HCT116 (cell line): ENCODE measurements around the gene CEP112. TPM values are rescaled to one million over a fixed set of nuclear protein-coding genes. Genes with fewer than 3 reads are reported as not detected.

Experiments used
- ATAC-seq: fragments of 200-7000 bp; cut with Tn5 transposase; 2 replicates; pipeline ENCODE4 v1.9.1; 2020; ENCODE audit warnings: mild to moderate bottlenecking, moderate library complexity
- BruUV-seq: library from RNA; stranded (reverse); fragments of 400-500 nt; replicated peaks from 2 replicates; lab custom pipeline; 2021; lab: Mats Ljungman, UMichigan
- CTCF ChIA-PET: fragments of 300-600 bp; sonication (Branson Sonifier 250); formaldehyde crosslinking; loops from one replicate; lab custom pipeline; 2021; ENCODE audit warnings: antibody characterized with exemption; lab: Charles Lee
- POLR2A ChIA-PET: fragments of 300-600, 350-600 bp; sonication (Branson Sonifier 250); formaldehyde crosslinking; loops from one replicate; lab custom pipeline; 2021; ENCODE audit warnings: antibody characterized with exemption; lab: Charles Lee
- RAD21 ChIA-PET, 2 experiments: fragments of 300-600 bp; sonication (Branson Sonifier 250); formaldehyde crosslinking; loops; one replicate each; lab custom pipeline; 2023; ENCODE audit warnings: low total read pairs in 2 of 2; ENCODE audit not compliant: uncharacterized antibody in 2 of 2, unreplicated experiment in 2 of 2, low non-redundant PET in 1 of 2; lab: Charles Lee
- DNase-seq: peaks from one replicate; pipeline ENCODE4 v3.0.0-alpha.2; 2010; ENCODE audit warnings: low read depth, low spot score
- H2AFZ ChIP-seq: fragments of 200-600 bp; shearing (Covaris generic), sonication (generic); 2 replicates; pipeline ENCODE4 v1.6.1; 2017; ENCODE audit warnings: low read depth, mixed run types, mixed read lengths, antibody characterized with exemption, low read length; ENCODE audit not compliant: poor library complexity, severe bottlenecking
- H3K27ac ChIP-seq: 2 replicates; pipeline ENCODE4 v1.5.1; 2012; ENCODE audit warnings: low read depth, low read length
- H3K27me3 ChIP-seq: fragments of 200-600 bp; sonication (generic); 2 replicates; pipeline ENCODE4 v1.6.1; 2016; ENCODE audit warnings: mixed run types, low read length, mixed read lengths; ENCODE audit not compliant: insufficient read depth
- H3K36me3 ChIP-seq, 2 experiments: fragments of 200-500 bp in 1 of 2; fragments of 200-600 bp in 1 of 2; sonication (Bioruptor generic) in 1 of 2; sonication (generic) in 1 of 2; 2 replicates each; pipeline versions ENCODE4 v1.5.1 to v1.6.1; 2014 to 2016; ENCODE audit warnings: low read length in 2 of 2, inconsistent platforms in 1 of 2, mixed read lengths in 1 of 2, mixed run types in 1 of 2; ENCODE audit not compliant: insufficient read depth in 2 of 2, control insufficient read depth in 1 of 2
- H3K4me1 ChIP-seq, 2 experiments: fragments of 200-600 bp in 1 of 2; sonication (generic) in 1 of 2; 2 replicates each; pipeline versions ENCODE4 v1.5.1 to v1.6.1; 2012 to 2017; ENCODE audit warnings: low read length in 2 of 2, inconsistent platforms in 1 of 2, mild to moderate bottlenecking in 1 of 2, mixed read lengths in 1 of 2, mixed run types in 1 of 2, moderate library complexity in 1 of 2; ENCODE audit not compliant: insufficient read depth in 2 of 2, control insufficient read depth in 1 of 2
- H3K4me2 ChIP-seq: fragments of 200-600 bp; sonication (generic); 2 replicates; pipeline ENCODE4 v1.6.1; 2017; ENCODE audit warnings: mixed run types, low read length, mixed read lengths
- H3K4me3 ChIP-seq, 2 experiments: fragments of 200-600 bp in 1 of 2; sonication (generic) in 1 of 2; replicated peaks in 1 of 2; 2 replicates each; pipeline ENCODE4 v1.5.1; 2011 to 2016; ENCODE audit warnings: low read length in 2 of 2, control low read depth in 1 of 2, low read depth in 1 of 2, mild to moderate bottlenecking in 1 of 2, mixed read lengths in 1 of 2, mixed run types in 1 of 2
- H3K79me2 ChIP-seq: fragments of 200-600 bp; sonication (generic); 2 replicates; pipeline ENCODE4 v1.6.1; 2017; ENCODE audit warnings: mild to moderate bottlenecking, mixed run types, low read length, moderate library complexity, mixed read lengths; ENCODE audit not compliant: insufficient read depth
- H3K9ac ChIP-seq: fragments of 200-600 bp; sonication (generic); 2 replicates; pipeline ENCODE4 v1.6.1; 2016; ENCODE audit warnings: low read length, mixed read lengths
- H3K9me2 ChIP-seq: fragments of 200-600 bp; sonication (generic), shearing (Covaris generic); 2 replicates; pipeline ENCODE4 v1.6.1; 2017; ENCODE audit warnings: mixed run types, mild to moderate bottlenecking, moderate library complexity; ENCODE audit not compliant: insufficient read depth
- H3K9me3 ChIP-seq, 2 experiments: fragments of 200-500 bp in 1 of 2; fragments of 200-600 bp in 1 of 2; sonication (Bioruptor generic) in 1 of 2; sonication (generic) in 1 of 2; 2 replicates each; pipeline ENCODE4 v1.6.1; 2014 to 2017; ENCODE audit warnings: low read length in 2 of 2, mixed read lengths in 2 of 2, inconsistent platforms in 1 of 2, low read depth in 1 of 2, mild to moderate bottlenecking in 1 of 2, mixed run types in 1 of 2, moderate library complexity in 1 of 2; ENCODE audit not compliant: control insufficient read depth in 1 of 2, insufficient read depth in 1 of 2
- H4K20me1 ChIP-seq: fragments of 200-600 bp; sonication (generic), shearing (Covaris generic); 2 replicates; pipeline ENCODE4 v1.6.1; 2017; ENCODE audit warnings: mixed run types, mild to moderate bottlenecking, moderate library complexity; ENCODE audit not compliant: insufficient read depth
- CEBPB ChIP-seq: IDR thresholded peaks from 2 replicates; pipeline ENCODE4 v1.6.1; 2012; ENCODE audit warnings: low read depth
- ELF1 ChIP-seq: IDR thresholded peaks from 2 replicates; pipeline ENCODE4 v1.6.1; 2012; ENCODE audit warnings: low read depth, borderline replicate concordance
- EZH2phosphoT487 ChIP-seq: fragments of 200-600 bp; IDR thresholded peaks from 2 replicates; pipeline ENCODE4 v1.6.1; 2018; ENCODE audit warnings: antibody characterized with exemption, borderline replicate concordance
- JUND ChIP-seq: IDR thresholded peaks from 2 replicates; pipeline ENCODE4 v1.6.1; 2012
- MAX ChIP-seq: IDR thresholded peaks from 2 replicates; pipeline ENCODE4 v1.6.1; 2012
- RAD21 ChIP-seq: IDR thresholded peaks from 2 replicates; pipeline ENCODE4 v1.6.1; 2012; ENCODE audit warnings: low read depth, mild to moderate bottlenecking
- SRF ChIP-seq: IDR thresholded peaks from 2 replicates; pipeline ENCODE4 v1.6.1; 2012; ENCODE audit warnings: low read depth
- TCF7L2 ChIP-seq: IDR thresholded peaks from 2 replicates; pipeline ENCODE4 v1.7.0; 2011; ENCODE audit warnings: borderline replicate concordance, inconsistent platforms; ENCODE audit not compliant: insufficient read depth, insufficient read length; ENCODE audit errors: extremely low read depth
- ZFX ChIP-seq: fragments of 450-650 bp; IDR thresholded peaks from 2 replicates; pipeline ENCODE4 v1.6.1; 2017
- ZNF274 ChIP-seq: fragments of 200-500 bp; sonication (Bioruptor generic); IDR thresholded peaks from 2 replicates; pipeline ENCODE4 v1.6.1; 2014; ENCODE audit warnings: mild to moderate bottlenecking, low read depth, low read length, inconsistent platforms
- intact Hi-C: fragments of 100-400 bp; cut with micrococcal nuclease; formaldehyde crosslinking; loops from 2 replicates; pipeline ENCODE4 v1.10.0; 2022
- total RNA-seq: library from RNA; stranded (reverse); gene quantifications from one replicate; pipeline ENCODE4 v1.2.1, GENCODE V29; 2021; ENCODE audit not compliant: unreplicated experiment
- TF ChIP-seq, protein P1 (sequence below): IDR thresholded peaks from 2 replicates; pipeline ENCODE4 v1.6.1; 2011; ENCODE audit warnings: mild to moderate bottlenecking, low read length, moderate library complexity; ENCODE audit not compliant: insufficient replicate concordance; ENCODE audit errors: extremely low read depth
- TF ChIP-seq, protein P2 (sequence below): IDR thresholded peaks from 2 replicates; pipeline ENCODE4 v1.6.1; 2012

Gene CEP112
- total RNA-seq, 1 experiment from 2014 or later: 10.9 TPM

- ChIA-PET RAD21 (no interaction called here), CTCF (no interaction called here), POLR2A (no interaction called here)
- TF ChIP-seq ZFX (no peak), RAD21 (no peak), ELF1 (no peak), ZNF274 (no peak), EZH2phosphoT487 (no peak), MAX (no peak), TCF7L2 (no peak), SRF (no peak), CEBPB (no peak), JUND (no peak)
- TF ChIP-seq, protein P1, sequence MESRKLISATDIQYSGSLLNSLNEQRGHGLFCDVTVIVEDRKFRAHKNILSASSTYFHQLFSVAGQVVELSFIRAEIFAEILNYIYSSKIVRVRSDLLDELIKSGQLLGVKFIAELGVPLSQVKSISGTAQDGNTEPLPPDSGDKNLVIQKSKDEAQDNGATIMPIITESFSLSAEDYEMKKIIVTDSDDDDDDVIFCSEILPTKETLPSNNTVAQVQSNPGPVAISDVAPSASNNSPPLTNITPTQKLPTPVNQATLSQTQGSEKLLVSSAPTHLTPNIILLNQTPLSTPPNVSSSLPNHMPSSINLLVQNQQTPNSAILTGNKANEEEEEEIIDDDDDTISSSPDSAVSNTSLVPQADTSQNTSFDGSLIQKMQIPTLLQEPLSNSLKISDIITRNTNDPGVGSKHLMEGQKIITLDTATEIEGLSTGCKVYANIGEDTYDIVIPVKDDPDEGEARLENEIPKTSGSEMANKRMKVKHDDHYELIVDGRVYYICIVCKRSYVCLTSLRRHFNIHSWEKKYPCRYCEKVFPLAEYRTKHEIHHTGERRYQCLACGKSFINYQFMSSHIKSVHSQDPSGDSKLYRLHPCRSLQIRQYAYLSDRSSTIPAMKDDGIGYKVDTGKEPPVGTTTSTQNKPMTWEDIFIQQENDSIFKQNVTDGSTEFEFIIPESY: no peak
- TF ChIP-seq, protein P2, sequence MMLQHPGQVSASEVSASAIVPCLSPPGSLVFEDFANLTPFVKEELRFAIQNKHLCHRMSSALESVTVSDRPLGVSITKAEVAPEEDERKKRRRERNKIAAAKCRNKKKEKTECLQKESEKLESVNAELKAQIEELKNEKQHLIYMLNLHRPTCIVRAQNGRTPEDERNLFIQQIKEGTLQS: no peak
- Histone ChIP-seq H3K79me2 (no peaks in the 10 kb centered on the region), H3K9me3 (no peaks in the 10 kb centered on the region), H3K27ac (no peak overlapping the region), H3K4me3 (no peak overlapping the region), H3K27me3 (no peaks in the 10 kb centered on the region), H3K36me3 (no peaks in the 10 kb centered on the region), H3K4me2 (no peak overlapping the region), H3K9me2 (no peaks in the 10 kb centered on the region), H2AFZ (no peak overlapping the region), H3K9ac (no peak overlapping the region), H4K20me1 (no peaks in the 10 kb centered on the region), H3K4me1 (peaks cover 0 to 8% of the 10 kb centered on the region in 2 experiments; a peak in 2 of 4 replicates)
- intact Hi-C loops: no loop called here
- ATAC-seq: no peak
- BruUV-seq: no TSS peak
- DNase-seq: no peak
Observed at GRCh38 chr17:65664266-65664665, 527.7 kb downstream of the CEP112 start.
